Measurements from ENCODE around the gene PRKCZ.

GRCh38 chr1:2059290-2059953 is 9.2 kb downstream of the PRKCZ start:
- TF ChIP-seq CTCF (IDR thresholded peaks at IDR 0.05) = no peak
- TF ChIP-seq POLR2A (IDR thresholded peaks at IDR 0.05) = no peak
- TF ChIP-seq POLR2AphosphoS5 (IDR thresholded peaks at IDR 0.05; ENCODE audit: insufficient read depth in 1 of 2, low read depth in 1 of 2) = no peak

All from vagina (tissue), 2 donors.